ENCODE results near the gene NFYA. TPM values are rescaled to one million over a fixed set of nuclear protein-coding genes. Genes with fewer than 3 reads are reported as not detected.

The NFYA gene
- total RNA-seq, 1 experiment from 2014 or later, result 23.7 TPM

- Mint-ChIP-seq H3K9me3 (ENCODE audit: low read depth, unreplicated experiment) (no peaks in the 10 kb centered on the region), H3K4me1 (ENCODE audit: low read depth, unreplicated experiment) (peaks cover 11% of the 10 kb centered on the region), H3K36me3 (ENCODE audit: insufficient read depth, unreplicated experiment) (no peaks in the 10 kb centered on the region), H3K27me3 (ENCODE audit: unreplicated experiment) (no peaks in the 10 kb centered on the region), H3K4me3 (ENCODE audit: low read depth, unreplicated experiment) (no peak overlapping the region), H3K27ac (ENCODE audit: unreplicated experiment) (no peak overlapping the region)
- no TSS peak for BruUV-seq (replicated peaks)
- CTCF ChIA-PET, result interaction anchor here (0.5 kb wide), 1 partner anchor 309 kb away, joined by 5 read pairs; no protein-coding TSS in a partner anchor
- DNase-seq, result no peak
- intact Hi-C loops (cut with micrococcal nuclease; ENCODE audit: unreplicated experiment), result no loop called here
- TF ChIP-seq CTCF (IDR thresholded peaks at IDR 0.05; ENCODE audit: unreplicated experiment), result no peak
Observed at GRCh38 chr6:41047306-41047705, 25.5 kb upstream of the NFYA start.

GRCh38 chr6:41047745-41048732 lies 24.7 kb upstream of the NFYA start:
- no peak overlapping the region for H3K4me3 Mint-ChIP-seq (ENCODE audit: low read depth, unreplicated experiment)
- intact Hi-C loops (cut with micrococcal nuclease; ENCODE audit: unreplicated experiment), result no loop called here
- CTCF ChIA-PET, result interaction anchor here (2.5 kb wide), 1 partner anchor 9 kb away, joined by 5 read pairs; the partner anchor contains the start of gene UNC5CL
- no peaks in the 10 kb centered on the region for H3K9me3 Mint-ChIP-seq (ENCODE audit: low read depth, unreplicated experiment)
- DNase-seq, result no peak
- H3K4me1 Mint-ChIP-seq (ENCODE audit: low read depth, unreplicated experiment), result peaks cover 11% of the 10 kb centered on the region
- H3K27ac Mint-ChIP-seq (ENCODE audit: unreplicated experiment), result no peak overlapping the region
- TF ChIP-seq CTCF (IDR thresholded peaks at IDR 0.05; ENCODE audit: unreplicated experiment), result no peak
- BruUV-seq (replicated peaks), result no TSS peak
- no peaks in the 10 kb centered on the region for H3K36me3 Mint-ChIP-seq (ENCODE audit: insufficient read depth, unreplicated experiment)
- H3K27me3 Mint-ChIP-seq (ENCODE audit: unreplicated experiment), result no peaks in the 10 kb centered on the region

DNA sequence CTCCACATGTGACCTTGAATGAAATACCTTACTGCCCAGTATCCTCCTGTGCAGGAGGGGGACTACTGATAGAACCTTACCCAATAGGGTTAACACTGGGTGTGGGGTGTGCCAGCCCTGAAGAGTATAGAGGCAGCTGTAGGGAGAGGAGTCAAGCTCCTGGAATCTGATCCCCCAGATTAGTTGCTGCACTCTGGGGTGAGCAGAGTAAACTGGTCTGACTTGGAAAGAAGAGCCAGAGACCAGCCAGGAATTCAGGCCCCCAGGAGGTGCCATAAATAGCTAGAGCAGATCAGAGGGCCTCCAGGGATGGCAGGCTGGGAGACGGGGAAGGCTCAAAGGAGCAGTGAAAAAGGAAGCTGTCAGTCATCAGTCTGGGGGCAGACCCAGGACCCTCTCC lies 23.3 kb upstream of the NFYA start:
- CTCF ChIA-PET, result interaction anchor here (2.5 kb wide), 1 partner anchor 10 kb away, joined by 5 read pairs; the partner anchor contains the start of gene UNC5CL
- intact Hi-C loops (cut with micrococcal nuclease; ENCODE audit: unreplicated experiment), result no loop called here
- no TSS peak for BruUV-seq (replicated peaks)
- Mint-ChIP-seq H3K27me3 (ENCODE audit: unreplicated experiment) (no peaks in the 10 kb centered on the region), H3K36me3 (ENCODE audit: insufficient read depth, unreplicated experiment) (no peaks in the 10 kb centered on the region), H3K4me1 (ENCODE audit: low read depth, unreplicated experiment) (peaks cover 11% of the 10 kb centered on the region), H3K4me3 (ENCODE audit: low read depth, unreplicated experiment) (no peak overlapping the region), H3K27ac (ENCODE audit: unreplicated experiment) (no peak overlapping the region), H3K9me3 (ENCODE audit: low read depth, unreplicated experiment) (no peaks in the 10 kb centered on the region)
- no peak for DNase-seq
- no peak for TF ChIP-seq CTCF (IDR thresholded peaks at IDR 0.05; ENCODE audit: unreplicated experiment)

DNA sequence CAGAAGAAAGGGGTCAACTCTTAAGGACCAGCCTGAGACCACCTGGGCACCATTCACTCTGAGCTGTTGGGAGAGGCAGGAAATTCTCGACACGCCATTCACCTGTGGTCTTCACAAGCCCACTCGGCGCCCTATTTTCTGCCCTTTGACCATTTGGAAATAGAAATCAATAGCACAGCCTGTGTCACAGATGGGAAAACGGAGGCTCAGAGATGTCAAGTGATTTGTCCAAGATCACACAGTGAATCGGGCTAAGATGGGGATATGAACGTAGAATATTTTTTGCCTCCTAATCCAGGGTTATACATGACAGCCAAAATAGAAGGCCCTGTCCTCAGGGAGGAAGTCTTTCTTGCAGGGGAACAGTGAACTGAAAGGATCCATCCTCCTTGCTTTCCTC lies 22.8 kb upstream of the NFYA start:
- Mint-ChIP-seq H3K27me3 (ENCODE audit: unreplicated experiment) (no peaks in the 10 kb centered on the region), H3K36me3 (ENCODE audit: insufficient read depth, unreplicated experiment) (no peaks in the 10 kb centered on the region), H3K4me3 (ENCODE audit: low read depth, unreplicated experiment) (no peak overlapping the region), H3K4me1 (ENCODE audit: low read depth, unreplicated experiment) (peaks cover 11% of the 10 kb centered on the region), H3K27ac (ENCODE audit: unreplicated experiment) (no peak overlapping the region), H3K9me3 (ENCODE audit: low read depth, unreplicated experiment) (no peaks in the 10 kb centered on the region)
- no TSS peak for BruUV-seq (replicated peaks)
- DNase-seq, result no peak
- intact Hi-C loops (cut with micrococcal nuclease; ENCODE audit: unreplicated experiment), result no loop called here
- CTCF ChIA-PET, result interaction anchor here (2.5 kb wide), 1 partner anchor 11 kb away, joined by 5 read pairs; the partner anchor contains the start of gene UNC5CL
- TF ChIP-seq CTCF (IDR thresholded peaks at IDR 0.05; ENCODE audit: unreplicated experiment), result no peak
